T-helper 9 cell (primary cell): ENCODE results near the gene TAS2R38.

Source experiments
- DNase-seq: peaks from one replicate; pipeline ENCODE4 v3.0.0-alpha.2; 2020

TAS2R38 gene

DNA sequence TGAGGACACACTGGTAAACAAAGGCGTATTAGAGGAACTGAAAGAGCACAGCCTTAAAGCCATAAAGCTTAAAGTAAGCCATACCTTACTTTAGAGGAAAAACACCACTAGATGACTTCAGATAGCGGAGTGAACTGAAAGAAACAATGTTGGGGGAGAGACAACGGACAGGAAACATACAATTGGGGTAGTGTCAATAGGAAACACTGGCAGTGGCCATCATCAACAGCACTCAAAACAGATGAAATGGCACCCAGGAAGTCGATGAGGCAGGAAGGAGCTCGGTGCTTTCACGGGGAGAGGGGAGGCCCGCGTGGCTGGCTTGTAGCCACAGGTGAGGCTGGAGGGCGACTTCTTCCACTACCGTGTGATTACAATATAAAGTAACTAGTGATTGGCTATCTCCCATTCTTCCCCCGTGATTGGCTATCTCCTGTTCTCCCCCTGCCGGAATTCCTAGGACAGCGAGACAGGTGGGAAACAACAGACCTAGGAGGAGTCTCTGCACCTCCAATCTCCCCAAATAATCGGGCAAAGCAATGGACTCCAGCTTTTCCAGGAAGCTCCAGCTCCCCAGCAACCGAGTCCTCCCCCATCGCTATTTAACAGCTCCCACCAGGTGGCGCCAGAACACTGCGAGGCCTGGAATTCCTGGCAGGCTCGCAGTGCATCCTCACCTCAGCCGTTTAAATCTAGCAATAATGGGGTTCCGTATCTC, 2.4 kb upstream of the TAS2R38 start:
- DNase-seq, result peak; percentile 54

GRCh38 chr7:141974831-141975230, 1.3 kb upstream of the TAS2R38 start:
- no peak for DNase-seq

DNA sequence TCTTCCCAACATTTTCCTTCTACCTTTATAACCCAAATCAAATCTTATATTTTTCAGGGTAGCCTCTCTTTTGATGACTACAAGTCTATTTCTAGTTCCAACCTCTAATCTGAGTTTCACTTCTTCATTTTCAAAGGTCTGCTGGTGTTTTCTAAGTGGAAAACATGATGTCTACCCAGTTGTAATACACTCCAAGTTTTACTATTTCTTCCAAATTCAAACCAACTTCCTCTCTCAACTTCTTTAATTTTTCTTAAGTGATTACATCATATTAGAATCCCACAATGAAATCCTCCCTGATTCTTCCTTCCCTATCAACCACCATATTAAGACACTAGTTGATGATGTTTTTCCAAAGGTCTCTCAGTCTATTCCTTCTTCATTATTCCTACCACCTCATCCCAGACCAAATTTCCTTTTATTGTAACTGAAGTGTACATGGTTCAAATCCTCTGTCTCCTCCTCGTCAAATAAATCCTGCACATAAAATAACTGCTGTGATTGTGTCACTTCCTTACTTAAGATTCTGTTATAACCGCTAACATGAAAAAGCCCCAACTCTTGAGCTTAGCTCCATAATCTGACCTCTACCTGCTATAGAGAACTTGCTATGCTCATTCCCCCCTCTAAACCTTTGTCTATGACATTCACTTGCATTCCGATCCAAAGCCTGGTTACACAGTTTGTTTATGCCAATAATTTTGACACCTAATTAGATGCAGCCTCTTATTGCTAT, 12.7 kb downstream of the TAS2R38 start:
- DNase-seq, result no peak

DNA sequence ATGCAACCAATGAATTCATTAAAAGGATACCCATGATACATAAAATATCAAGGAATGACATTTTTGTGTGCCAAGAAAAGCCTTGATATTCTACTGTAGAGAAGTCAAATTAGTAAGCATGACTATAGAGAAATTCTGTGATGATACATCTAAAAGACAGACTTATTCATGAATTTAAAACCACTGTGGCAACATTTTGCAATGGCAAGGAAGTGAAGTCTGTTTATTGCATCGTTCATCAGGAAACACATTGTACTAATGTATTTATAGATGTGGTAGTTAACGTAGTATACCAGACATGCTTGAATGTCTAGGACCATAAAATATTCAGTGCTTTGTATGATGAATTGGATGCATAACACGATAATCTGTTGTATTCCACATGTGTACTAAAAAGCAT, 17.5 kb downstream of the TAS2R38 start:
- DNase-seq, result no peak

DNA sequence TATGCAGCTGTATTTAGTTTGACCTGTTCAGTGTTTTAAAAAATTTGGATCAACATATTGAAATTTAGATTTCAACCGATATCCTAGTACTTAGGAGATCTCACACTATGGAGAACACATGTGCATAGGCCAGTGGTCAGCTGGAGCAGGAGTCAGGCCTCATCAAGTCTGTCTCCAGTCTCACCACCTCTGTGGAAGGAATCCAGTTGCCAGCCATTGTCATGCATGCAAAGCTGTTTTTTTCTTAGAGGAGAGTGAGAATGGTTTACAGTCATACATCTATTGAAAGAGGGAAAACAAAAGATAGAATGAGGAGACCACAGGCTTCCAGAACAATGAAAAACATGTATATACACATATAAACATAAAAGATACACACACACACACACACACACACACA, 19.2 kb downstream of the TAS2R38 start:
- no peak for DNase-seq

GRCh38 chr7:141952461-141952860, 21.1 kb downstream of the TAS2R38 start:
- DNase-seq, result no peak

DNA sequence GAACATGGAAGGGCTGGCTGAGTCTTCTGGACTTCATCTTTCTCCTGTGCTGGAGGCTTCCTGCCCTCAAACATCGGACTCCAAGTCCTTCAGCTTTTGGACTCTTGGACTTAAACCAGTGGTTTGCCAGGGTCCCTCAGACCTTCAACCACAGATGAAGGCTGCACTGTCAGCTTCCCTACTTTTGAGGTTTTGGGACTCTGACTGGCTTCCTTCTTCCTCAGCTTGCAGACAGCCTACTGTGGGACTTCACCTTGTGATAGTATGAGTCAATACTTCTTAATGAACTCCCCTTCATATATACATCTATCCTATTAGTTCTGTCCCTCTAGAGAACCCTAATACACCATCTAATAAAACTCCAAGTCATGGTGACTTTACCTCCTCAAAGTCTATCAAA, 22.8 kb downstream of the TAS2R38 start:
- no peak for DNase-seq

GRCh38 chr7:141949911-141950310, 23.7 kb downstream of the TAS2R38 start:
- no peak for DNase-seq

GRCh38 chr7:141949451-141949850, 24.1 kb downstream of the TAS2R38 start:
- DNase-seq, result no peak

DNA sequence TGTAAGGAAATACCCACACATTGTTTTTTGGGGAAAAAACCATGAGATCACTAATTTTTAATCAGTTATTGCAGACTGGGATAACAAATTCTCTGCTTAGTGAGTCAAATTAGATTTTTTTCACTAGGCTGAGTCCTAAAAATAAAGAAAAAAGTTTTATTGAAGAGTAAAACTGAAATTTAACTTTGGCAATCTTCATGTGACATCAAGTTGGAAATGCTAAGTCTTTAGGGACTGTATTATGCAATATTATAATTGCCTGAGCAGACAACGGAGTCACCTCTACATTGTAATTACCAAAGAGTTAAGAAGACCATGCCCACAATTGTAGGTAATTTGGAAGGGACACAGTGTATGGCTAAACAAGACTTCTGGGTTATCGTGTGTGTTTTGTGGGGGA, 24.6 kb downstream of the TAS2R38 start:
- DNase-seq, result no peak

GRCh38 chr7:141946796-141947195, 26.8 kb downstream of the TAS2R38 start, which contains the start of gene CLEC5A:
CLEC5A (minus strand) TSS chr7:141946974; CDS start chr7:141946292, 682 bp downstream.
- no peak for DNase-seq

DNA sequence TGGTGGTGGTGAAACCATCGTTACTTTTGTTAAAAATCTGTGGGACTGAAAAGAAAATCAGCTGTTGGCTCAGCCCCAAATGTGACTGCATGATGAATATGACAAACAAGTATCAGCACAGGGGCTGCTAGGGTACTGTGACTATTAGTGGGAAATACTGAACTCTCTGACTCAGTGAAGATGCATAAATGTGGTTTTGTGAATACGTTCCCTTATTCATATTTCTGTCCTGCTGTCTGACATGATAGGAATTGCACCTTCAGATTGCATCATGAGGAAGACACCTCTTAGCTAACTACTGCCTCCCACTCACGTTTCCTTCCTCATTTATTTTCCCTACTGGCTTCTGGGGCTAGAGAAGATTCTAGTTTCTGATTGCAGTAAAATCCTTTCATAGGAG, 28.2 kb downstream of the TAS2R38 start:
- no peak for DNase-seq

- DNase-seq, result no peak
Measured at GRCh38 chr7:141944811-141945210, 28.8 kb downstream of the TAS2R38 start.

DNA sequence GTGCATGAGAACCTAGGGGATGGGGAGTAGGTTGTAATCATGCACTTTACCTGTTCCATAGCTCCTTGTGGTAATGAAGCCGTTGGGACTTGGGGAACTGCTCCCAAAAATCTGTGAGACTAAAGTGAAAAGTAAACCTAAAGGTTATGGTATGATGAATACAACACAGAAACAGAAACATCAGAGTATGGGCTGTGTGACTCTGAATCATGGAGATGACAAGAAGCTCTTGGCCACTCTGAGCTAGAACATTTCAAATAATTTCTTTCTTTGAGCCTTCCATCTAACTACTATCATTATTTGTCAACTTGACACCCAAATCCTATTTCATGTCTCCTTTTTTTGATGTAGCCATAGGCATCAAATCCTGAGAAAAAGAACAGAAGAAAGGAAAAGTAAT, 29.7 kb downstream of the TAS2R38 start:
- DNase-seq, result no peak

- DNase-seq, result no peak
Measured at GRCh38 chr7:141941075-141941474, 32.5 kb downstream of the TAS2R38 start.

DNA sequence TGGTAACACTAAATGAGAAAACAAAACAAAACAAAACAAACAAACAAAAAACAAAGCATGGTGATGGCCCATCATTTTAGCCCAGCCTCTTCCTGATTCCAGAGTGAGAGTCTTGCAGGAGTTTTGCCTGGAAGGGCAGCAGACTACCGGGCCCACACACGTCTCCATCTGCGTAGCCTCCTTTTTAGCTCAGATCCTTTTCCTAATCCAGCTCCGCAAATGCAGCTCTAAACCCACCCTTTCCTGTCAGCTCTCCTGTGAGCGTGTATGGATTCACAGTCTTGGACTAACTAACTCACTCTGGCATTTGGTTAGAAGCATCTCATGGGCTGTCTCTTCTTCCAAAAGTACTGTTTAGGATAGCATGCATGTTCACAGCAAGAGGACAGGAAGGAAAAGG, 43.4 kb downstream of the TAS2R38 start:
- no peak for DNase-seq

DNA sequence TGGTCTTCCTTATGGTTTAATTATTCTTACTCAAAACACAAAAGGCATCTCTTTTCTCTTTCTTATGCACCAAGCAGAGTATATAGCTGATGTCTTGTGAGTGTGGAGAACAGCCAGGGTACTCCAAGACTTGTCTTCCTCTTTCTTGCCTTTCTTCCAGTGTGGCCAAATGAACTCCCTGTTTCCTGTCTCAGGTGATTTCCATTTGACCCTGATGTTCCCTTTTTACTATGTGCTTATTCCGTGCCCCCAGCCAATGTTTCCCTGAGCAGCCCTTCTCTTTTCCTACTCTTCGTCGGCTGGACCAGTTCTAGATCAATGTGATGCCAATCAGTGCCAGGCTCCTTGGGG, 44.8 kb downstream of the TAS2R38 start:
- no peak for DNase-seq

DNA sequence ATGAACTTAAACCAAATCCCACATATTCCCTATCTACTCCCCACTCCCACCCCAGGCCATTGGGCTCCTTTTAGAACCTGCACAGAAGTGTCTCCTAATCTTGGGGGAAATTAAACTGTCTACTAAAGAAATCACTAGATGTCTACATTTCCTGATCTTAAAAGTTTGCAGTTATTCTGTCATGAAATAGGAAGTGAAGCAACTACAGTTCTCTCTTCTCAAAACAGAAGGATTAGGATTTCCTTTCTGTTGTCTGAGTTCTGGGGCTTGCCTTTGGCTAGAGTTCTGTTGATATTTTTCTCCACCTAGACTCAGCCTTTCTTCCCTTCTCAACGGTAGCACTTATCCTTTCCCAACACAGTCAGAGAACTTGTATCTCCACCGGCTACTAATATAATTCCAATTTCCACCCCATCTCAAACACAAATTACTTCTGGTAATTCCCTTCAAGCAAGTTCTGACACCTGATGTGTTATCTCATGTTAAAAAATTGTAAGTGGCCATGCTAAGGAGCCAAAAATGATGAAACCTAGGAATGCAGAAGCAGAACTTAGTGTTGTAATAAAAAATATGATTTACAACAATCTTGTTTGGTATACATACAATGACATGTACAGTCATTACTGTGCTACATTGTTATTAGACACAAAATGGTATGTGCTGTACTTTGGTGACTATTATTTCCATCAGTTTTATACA, 45.3 kb downstream of the TAS2R38 start:
- no peak for DNase-seq
